ENCODE results near the gene HDLBP.
"Not testable (repeated sequence)": the region's sequence is repeated elsewhere in the genome, so short reads cannot be mapped to it uniquely, and the experiment has no call there.

Gene HDLBP

GRCh38 chr2:241321033-241321432 lies 5.6 kb upstream of the HDLBP start:
- TF ChIP-seq CTCF (IDR thresholded peaks at IDR 0.05; ENCODE audit: low read depth, low read length), result no peak
- no peak for DNase-seq (ENCODE audit: low read depth in 2 of 2)
- H3K4me3 ChIP-seq (replicated peaks in 1 of 2; ENCODE audit: low read depth in 2 of 2, low read length in 2 of 2), result no peak overlapping the region

DNA sequence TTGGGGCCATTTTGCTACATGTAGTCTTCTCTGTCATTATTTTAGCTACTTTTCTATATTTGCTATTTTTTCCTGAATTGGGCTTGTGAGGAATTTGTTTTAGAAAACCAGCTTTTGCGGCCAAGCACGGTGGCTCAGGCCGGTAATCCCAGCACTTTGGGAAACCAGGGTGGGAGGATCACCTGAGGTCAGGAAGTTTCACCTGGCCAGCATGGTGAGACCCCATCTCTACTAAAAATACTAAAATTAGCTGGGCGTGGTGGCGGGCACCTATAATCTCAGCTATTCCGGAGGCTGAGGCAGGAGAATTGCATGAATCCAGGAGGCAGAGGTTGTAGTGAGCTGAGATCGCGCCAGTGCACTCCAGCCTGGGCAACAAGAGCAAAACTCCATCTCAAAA lies 4.9 kb upstream of the HDLBP start:
- H3K4me3 ChIP-seq (replicated peaks in 1 of 2; ENCODE audit: low read depth in 2 of 2, low read length in 2 of 2), result no peak overlapping the region
- no peak for TF ChIP-seq CTCF (IDR thresholded peaks at IDR 0.05; ENCODE audit: low read depth, low read length)
- DNase-seq (ENCODE audit: low read depth in 2 of 2), result no peak

GRCh38 chr2:241318830-241319229 lies 3.4 kb upstream of the HDLBP start:
- H3K4me3 ChIP-seq (replicated peaks in 1 of 2; ENCODE audit: low read depth in 2 of 2, low read length in 2 of 2); DNase-seq (ENCODE audit: low read depth in 2 of 2): not testable (repeated sequence)

DNA sequence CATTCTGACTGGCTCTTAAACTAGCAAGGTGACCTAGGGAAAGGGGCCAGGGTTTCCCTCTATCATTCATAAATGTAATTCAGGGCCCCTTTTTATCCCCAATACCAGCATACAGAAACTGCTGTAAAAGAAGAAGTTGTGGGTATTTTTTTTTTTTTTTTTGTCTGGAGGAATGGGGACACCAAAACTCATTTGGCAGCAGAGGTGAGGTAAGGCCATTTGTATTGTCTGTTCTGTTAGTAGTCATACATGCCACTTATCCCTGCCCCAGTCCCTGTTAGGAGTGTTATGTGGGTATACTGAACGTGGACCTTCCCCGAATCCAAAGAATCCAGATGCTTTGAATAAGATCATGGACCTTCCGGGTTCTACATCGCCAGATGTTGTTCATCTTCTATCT lies 1.9 kb upstream of the HDLBP start:
- peak overlapping the region; percentile 82 to 94 for H3K4me3 ChIP-seq (replicated peaks in 1 of 2; ENCODE audit: low read depth in 2 of 2, low read length in 2 of 2)
- TF ChIP-seq CTCF (IDR thresholded peaks at IDR 0.05; ENCODE audit: low read depth, low read length), result no peak
- DNase-seq (ENCODE audit: low read depth in 2 of 2), result no peak

DNA sequence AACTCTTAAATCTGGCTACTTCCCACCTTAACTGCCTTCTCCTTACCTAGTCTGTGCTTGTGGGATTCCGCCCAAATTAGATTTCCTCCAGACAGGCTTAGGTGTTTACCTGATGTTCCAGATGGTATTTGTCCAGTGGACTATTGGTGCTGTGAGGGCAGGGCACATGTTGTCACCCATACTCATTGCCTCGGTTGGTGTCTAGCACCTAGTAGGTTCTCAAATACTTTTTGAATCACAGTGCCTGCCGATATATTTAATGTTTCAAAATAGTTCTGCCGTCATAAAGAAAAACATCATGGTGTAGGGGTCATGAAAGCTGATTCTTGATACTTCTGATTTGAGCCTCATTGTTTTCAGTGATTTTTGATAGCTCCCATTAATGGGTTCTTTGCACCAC lies 1.4 kb upstream of the HDLBP start:
- DNase-seq (ENCODE audit: low read depth in 2 of 2), result no peak
- TF ChIP-seq CTCF (IDR thresholded peaks at IDR 0.05; ENCODE audit: low read depth, low read length), result no peak
- peak overlapping the region; percentile 82 to 94 for H3K4me3 ChIP-seq (replicated peaks in 1 of 2; ENCODE audit: low read depth in 2 of 2, low read length in 2 of 2)

DNA sequence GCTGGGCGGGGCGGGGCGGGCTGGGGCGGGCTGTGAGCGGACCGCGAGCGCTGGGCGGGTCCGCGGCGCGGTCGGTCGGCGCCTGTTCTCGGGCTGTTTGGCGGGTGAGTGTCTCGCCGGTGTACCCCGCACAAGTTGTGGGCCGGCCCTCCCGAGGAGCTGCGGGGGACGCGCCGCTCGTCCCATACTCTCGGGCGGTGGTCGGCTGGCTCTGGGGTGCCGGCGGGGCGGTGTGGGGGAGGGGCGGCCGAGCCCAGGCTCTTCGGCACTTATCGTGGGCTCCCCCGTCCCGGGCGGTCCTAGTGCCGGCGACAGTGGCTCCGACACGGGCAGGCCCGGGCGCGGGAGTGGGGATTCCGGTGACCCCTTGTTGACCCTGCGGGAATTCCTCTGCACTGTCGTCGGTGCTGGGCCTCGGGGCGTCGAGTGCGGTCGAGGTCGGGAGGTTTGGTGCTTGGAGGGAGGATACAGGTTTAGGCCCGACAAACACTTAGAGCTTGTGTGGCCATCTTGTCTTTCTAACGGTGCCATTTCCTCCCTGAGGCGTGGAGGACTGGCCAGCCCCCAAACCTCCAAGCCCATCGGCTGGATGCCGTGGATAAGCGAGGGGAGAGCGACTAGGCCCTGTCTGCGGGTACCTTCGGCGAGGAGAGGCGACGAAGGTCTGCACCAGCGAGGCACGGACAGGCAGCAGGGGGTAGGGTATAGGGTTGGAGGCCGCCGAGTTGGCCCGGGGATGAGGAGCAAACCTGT lies 583 bp upstream of the HDLBP start, which contains the start of gene SEPTIN2:
SEPTIN2 (plus strand) TSS at position 47 of the 753 bp plus-strand sequence. CDS start 8,308 bp downstream, outside the sequence.
- TF ChIP-seq CTCF (IDR thresholded peaks at IDR 0.05; ENCODE audit: low read depth, low read length), result no peak
- H3K4me3 ChIP-seq (replicated peaks in 1 of 2; ENCODE audit: low read depth in 2 of 2, low read length in 2 of 2), result peak within 1 kb of the TSS; percentile 91 to 94
- peak in 1 of 2 donors; percentile 70 for DNase-seq (ENCODE audit: low read depth in 2 of 2)

- peak; percentile 52 to 71 for DNase-seq (ENCODE audit: low read depth in 2 of 2)
- H3K4me3 ChIP-seq (replicated peaks in 1 of 2; ENCODE audit: low read depth in 2 of 2, low read length in 2 of 2), result peak overlapping the region; percentile 90 to 91
- TF ChIP-seq CTCF (IDR thresholded peaks at IDR 0.05; ENCODE audit: low read depth, low read length), result no peak
Measured at GRCh38 chr2:241314226-241315092, 1.0 kb downstream of the HDLBP start.
